ENCODE results near the gene SYF2. TPM values are rescaled to one million over a fixed set of nuclear protein-coding genes. Genes with fewer than 3 reads are reported as not detected.

Gene SYF2
- total and polyA plus RNA-seq, 2 of the 13 experiments (the other 11 are each of a cell fraction or from before 2014, with no cell fraction given), result 17.8 to 34.1 TPM

DNA sequence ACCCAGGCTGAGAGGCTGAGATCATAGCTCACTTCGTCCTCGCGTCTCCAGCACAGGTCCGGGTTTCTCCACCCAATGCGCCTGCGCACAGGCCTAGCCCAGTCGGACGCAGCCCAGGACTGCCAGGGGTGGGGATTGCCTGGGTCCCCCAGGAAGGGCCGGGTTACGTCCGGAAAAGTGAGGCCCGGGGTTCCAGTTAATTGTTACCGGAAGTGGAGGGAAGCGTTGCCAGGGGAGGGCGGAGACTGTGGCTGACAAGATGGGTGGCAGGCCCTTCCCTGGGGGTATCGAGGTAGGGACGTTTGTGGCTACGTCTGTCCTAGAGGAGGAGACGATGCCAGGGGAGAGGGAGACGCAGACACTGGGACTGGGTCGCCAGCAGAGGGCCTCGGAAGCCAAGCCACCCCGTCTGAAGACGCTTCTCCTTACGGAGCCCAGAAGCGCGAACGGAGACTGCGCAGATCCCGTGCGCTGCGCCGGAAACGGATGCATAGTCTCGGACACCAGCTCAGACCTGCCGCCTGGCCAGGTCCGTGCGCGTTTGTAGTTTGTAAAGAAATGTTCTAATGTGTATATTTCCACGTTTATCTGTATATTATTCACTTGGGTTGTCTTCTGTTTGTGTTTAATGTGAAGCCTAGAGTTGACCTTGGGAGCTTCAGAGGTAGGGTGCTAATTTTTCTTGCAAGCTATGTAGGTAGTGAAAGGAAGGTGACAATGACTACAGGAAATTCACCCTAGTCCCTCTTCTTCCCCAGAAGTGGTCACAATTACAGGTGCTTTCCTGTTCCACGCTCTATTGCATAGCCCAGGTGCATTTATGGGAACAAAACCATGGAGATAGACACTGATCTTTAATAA lies 7.6 kb upstream of the SYF2 start (continued):
- no peak for TF ChIP-seq SOX13 (IDR thresholded peaks at IDR 0.05)
- TF ChIP-seq SOX13 (CRISPR knock-in tag; conservative IDR thresholded peaks at IDR 0.05 in 1 of 2, IDR thresholded peaks at IDR 0.05 in 1 of 2), result no peak
- TF ChIP-seq HIC2 (CRISPR knock-in tag; IDR thresholded peaks at IDR 0.05; ENCODE audit: low read depth), result peak; percentile 72
- no peak for TF ChIP-seq ZNF75D (CRISPR knock-in tag; IDR thresholded peaks at IDR 0.05; ENCODE audit: borderline replicate concordance)
- TF ChIP-seq PAX8 (CRISPR knock-in tag; IDR thresholded peaks at IDR 0.05; ENCODE audit: borderline replicate concordance), result no peak
- TF ChIP-seq NBN (conservative IDR thresholded peaks at IDR 0.05), result no peak
- TF ChIP-seq ZBTB20 (CRISPR knock-in tag; IDR thresholded peaks at IDR 0.05; ENCODE audit: borderline replicate concordance, low read depth), result 0 out of 2 replicates have a peak, but pooled peaks have one; percentile 17
- no peak for TF ChIP-seq SP140L (CRISPR knock-in tag; IDR thresholded peaks at IDR 0.05; ENCODE audit: borderline replicate concordance)
- TF ChIP-seq TBP (CRISPR knock-in tag; IDR thresholded peaks at IDR 0.05), result no peak
- TF ChIP-seq HNRNPK (IDR thresholded peaks at IDR 0.05; ENCODE audit: low read depth, low read length, poor library complexity, severe bottlenecking), result no peak
- no peak; the same call in 1 of the 2 replicates for TF ChIP-seq ARHGAP35 (CRISPR knock-in tag; IDR thresholded peaks at IDR 0.05; ENCODE audit: borderline replicate concordance)
- TF ChIP-seq, protein P1, sequence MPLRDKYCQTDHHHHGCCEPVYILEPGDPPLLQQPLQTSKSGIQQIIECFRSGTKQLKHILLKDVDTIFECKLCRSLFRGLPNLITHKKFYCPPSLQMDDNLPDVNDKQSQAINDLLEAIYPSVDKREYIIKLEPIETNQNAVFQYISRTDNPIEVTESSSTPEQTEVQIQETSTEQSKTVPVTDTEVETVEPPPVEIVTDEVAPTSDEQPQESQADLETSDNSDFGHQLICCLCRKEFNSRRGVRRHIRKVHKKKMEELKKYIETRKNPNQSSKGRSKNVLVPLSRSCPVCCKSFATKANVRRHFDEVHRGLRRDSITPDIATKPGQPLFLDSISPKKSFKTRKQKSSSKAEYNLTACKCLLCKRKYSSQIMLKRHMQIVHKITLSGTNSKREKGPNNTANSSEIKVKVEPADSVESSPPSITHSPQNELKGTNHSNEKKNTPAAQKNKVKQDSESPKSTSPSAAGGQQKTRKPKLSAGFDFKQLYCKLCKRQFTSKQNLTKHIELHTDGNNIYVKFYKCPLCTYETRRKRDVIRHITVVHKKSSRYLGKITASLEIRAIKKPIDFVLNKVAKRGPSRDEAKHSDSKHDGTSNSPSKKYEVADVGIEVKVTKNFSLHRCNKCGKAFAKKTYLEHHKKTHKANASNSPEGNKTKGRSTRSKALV (CRISPR knock-in tag; IDR thresholded peaks at IDR 0.05), result peak; percentile 70; the same call in 1 of the 2 replicates
- TF ChIP-seq ZNF652 (CRISPR knock-in tag; IDR thresholded peaks at IDR 0.05; ENCODE audit: borderline replicate concordance, low read depth), result no peak
- TF ChIP-seq ZNF550 (CRISPR knock-in tag; IDR thresholded peaks at IDR 0.05; ENCODE audit: borderline replicate concordance), result no peak
- TF ChIP-seq NCOA5 (CRISPR knock-in tag; IDR thresholded peaks at IDR 0.05), result no peak
- peak; percentile 70; the same call in 1 of the 3 replicates for TF ChIP-seq MXI1 (IDR thresholded peaks at IDR 0.05; ENCODE audit: borderline replicate concordance, low read depth, low read length)
- TF ChIP-seq IKZF1 (IDR thresholded peaks at IDR 0.05), result no peak
- TF ChIP-seq ZKSCAN8 (CRISPR knock-in tag; IDR thresholded peaks at IDR 0.05; ENCODE audit: borderline replicate concordance), result no peak; the same call in 1 of the 2 replicates
- no peak for TF ChIP-seq TCF12 (IDR thresholded peaks at IDR 0.05)
- TF ChIP-seq TCF12 (CRISPR knock-in tag; IDR thresholded peaks at IDR 0.05), result 0 out of 2 replicates have a peak, but pooled peaks have one; percentile 77
- TF ChIP-seq HNF4G (IDR thresholded peaks at IDR 0.05; ENCODE audit: borderline replicate concordance, low read depth, low read length), result no peak
- 0 out of 2 replicates have a peak, but pooled peaks have one; percentile 21 for TF ChIP-seq HNF4G (CRISPR knock-in tag; IDR thresholded peaks at IDR 0.05; ENCODE audit: borderline replicate concordance, low read depth)
- no peak for TF ChIP-seq TEAD3 (CRISPR knock-in tag; optimal IDR thresholded peaks at IDR 0.05; ENCODE audit: borderline replicate concordance)
- TF ChIP-seq, protein P2, sequence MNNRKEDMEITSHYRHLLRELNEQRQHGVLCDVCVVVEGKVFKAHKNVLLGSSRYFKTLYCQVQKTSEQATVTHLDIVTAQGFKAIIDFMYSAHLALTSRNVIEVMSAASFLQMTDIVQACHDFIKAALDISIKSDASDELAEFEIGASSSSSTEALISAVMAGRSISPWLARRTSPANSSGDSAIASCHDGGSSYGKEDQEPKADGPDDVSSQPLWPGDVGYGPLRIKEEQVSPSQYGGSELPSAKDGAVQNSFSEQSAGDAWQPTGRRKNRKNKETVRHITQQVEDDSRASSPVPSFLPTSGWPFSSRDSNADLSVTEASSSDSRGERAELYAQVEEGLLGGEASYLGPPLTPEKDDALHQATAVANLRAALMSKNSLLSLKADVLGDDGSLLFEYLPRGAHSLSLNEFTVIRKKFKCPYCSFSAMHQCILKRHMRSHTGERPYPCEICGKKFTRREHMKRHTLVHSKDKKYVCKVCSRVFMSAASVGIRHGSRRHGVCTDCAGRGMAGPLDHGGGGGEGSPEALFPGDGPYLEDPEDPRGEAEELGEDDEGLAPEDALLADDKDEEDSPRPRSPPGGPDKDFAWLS (CRISPR knock-in tag; IDR thresholded peaks at IDR 0.05; ENCODE audit: borderline replicate concordance), result no peak
- peak; percentile 56 for TF ChIP-seq ZNF883 (CRISPR knock-in tag; IDR thresholded peaks at IDR 0.05; ENCODE audit: not compliant biosample characterization)

All from HepG2 (cell line).